Type B pancreatic cell (in vitro differentiated cells): ENCODE data around the gene MRPL42. TPM values are rescaled to one million over a fixed set of nuclear protein-coding genes. Genes with fewer than 3 reads are reported as not detected.

ENCODE experiments used
- DNase-seq: peaks from one replicate; pipeline ENCODE4 v3.0.0; 2021; ENCODE audit warnings: mixed read lengths; ENCODE audit not compliant: unreplicated experiment; ENCODE audit errors: extremely low spot score
- H3K27ac Mint-ChIP-seq: 2 replicates; pipeline ENCODE4 v1.8.0; 2021; ENCODE audit warnings: mild to moderate bottlenecking, mixed read lengths
- H3K27me3 Mint-ChIP-seq: 2 replicates; pipeline ENCODE4 v1.8.0; 2021; ENCODE audit warnings: mixed read lengths
- H3K36me3 Mint-ChIP-seq: 2 replicates; pipeline ENCODE4 v1.8.0; 2021; ENCODE audit warnings: mixed read lengths
- H3K4me1 Mint-ChIP-seq: one replicate; pipeline ENCODE4 v1.8.0; 2021; ENCODE audit warnings: mixed read lengths; ENCODE audit not compliant: unreplicated experiment
- H3K4me3 Mint-ChIP-seq: 2 replicates; pipeline ENCODE4 v1.8.0; 2021; ENCODE audit warnings: mild to moderate bottlenecking, mixed read lengths
- H3K9me3 Mint-ChIP-seq: 2 replicates; pipeline ENCODE4 v1.8.0; 2021; ENCODE audit warnings: mixed read lengths
- CTCF ChIP-seq: fragments of 200-600 bp; sonication (generic); conservative IDR thresholded peaks from 2 replicates; pipeline ENCODE4 v1.5.0; 2021; ENCODE audit warnings: antibody characterized with exemption, mild to moderate bottlenecking
- total RNA-seq: library from RNA; stranded (reverse); gene quantifications from 2 replicates; pipeline ENCODE4 v1.2.1, GENCODE V29; 2021; ENCODE audit warnings: low replicate concordance

Gene MRPL42
- total RNA-seq, 1 donor from 2014 or later, result 84.7 TPM

- DNase-seq, result no peak
- Mint-ChIP-seq H3K4me1 (peaks cover 4% of the 10 kb centered on the region), H3K9me3 (no peaks in the 10 kb centered on the region), H3K36me3 (no peaks in the 10 kb centered on the region), H3K27ac (no peak overlapping the region), H3K4me3 (no peak overlapping the region), H3K27me3 (no peaks in the 10 kb centered on the region)
- TF ChIP-seq CTCF, result no peak
Measured at GRCh38 chr12:93460902-93461301, 6.4 kb upstream of the MRPL42 start.

GRCh38 chr12:93461503-93461902 is 5.8 kb upstream of the MRPL42 start:
- no peaks in the 10 kb centered on the region for H3K27me3 Mint-ChIP-seq
- no peak for TF ChIP-seq CTCF
- H3K9me3 Mint-ChIP-seq, result no peaks in the 10 kb centered on the region
- DNase-seq, result no peak
- H3K27ac Mint-ChIP-seq, result no peak overlapping the region
- peaks cover 4% of the 10 kb centered on the region for H3K4me1 Mint-ChIP-seq
- H3K36me3 Mint-ChIP-seq, result no peaks in the 10 kb centered on the region
- no peak overlapping the region for H3K4me3 Mint-ChIP-seq

GRCh38 chr12:93465841-93466240 is 1.5 kb upstream of the MRPL42 start:
- Mint-ChIP-seq H3K4me1 (peaks cover 19% of the 10 kb centered on the region), H3K27me3 (no peaks in the 10 kb centered on the region), H3K9me3 (no peaks in the 10 kb centered on the region), H3K36me3 (peaks cover 5% of the 10 kb centered on the region), H3K4me3 (peak overlapping the region; percentile 55), H3K27ac (no peak overlapping the region)
- no peak for TF ChIP-seq CTCF
- no peak for DNase-seq

- Mint-ChIP-seq H3K4me3 (peak overlapping the region; percentile 99), H3K9me3 (no peaks in the 10 kb centered on the region), H3K4me1 (peaks cover 19% of the 10 kb centered on the region), H3K27ac (peak overlapping the region; percentile 96), H3K36me3 (peaks cover 6% of the 10 kb centered on the region), H3K27me3 (no peaks in the 10 kb centered on the region)
- TF ChIP-seq CTCF, result no peak
- no peak for DNase-seq
Measured at GRCh38 chr12:93466625-93467350, 526 bp upstream of the MRPL42 start.

- TF ChIP-seq CTCF, result no peak
- peaks cover 19% of the 10 kb centered on the region for H3K4me1 Mint-ChIP-seq
Measured at GRCh38 chr12:93468008-93468371, 676 bp downstream of the MRPL42 start.

More at GRCh38 chr12:93468008-93468371, 676 bp downstream of the MRPL42 start:
- Mint-ChIP-seq H3K9me3 (no peaks in the 10 kb centered on the region), H3K27me3 (no peaks in the 10 kb centered on the region), H3K36me3 (peaks cover 6% of the 10 kb centered on the region), H3K27ac (peak overlapping the region; percentile 96), H3K4me3 (peak overlapping the region; percentile 99)
- DNase-seq, result no peak
